AG04450 (cell line): ENCODE data around the gene DCPS. TPM values are rescaled to one million over a fixed set of nuclear protein-coding genes. Genes with fewer than 3 reads are reported as not detected.
"Not testable (repeated sequence)": the region's sequence is repeated elsewhere in the genome, so short reads cannot be mapped to it uniquely, and the experiment has no call there.

Source experiments
- CTCF ChIA-PET: fragments of 300-600, 350-600 bp; formaldehyde crosslinking; extraction: SDS; loops from one replicate; lab custom pipeline; 2022; ENCODE audit warnings: antibody characterized with exemption, inconsistent platforms; lab: Charles Lee
- POLR2A ChIA-PET: fragments of 350-600 bp; formaldehyde crosslinking; extraction: SDS; loops from one replicate; lab custom pipeline; 2021; ENCODE audit warnings: antibody characterized with exemption, inconsistent platforms; lab: Yijun Ruan, JAX
- DNase-seq: peaks from one replicate; pipeline ENCODE4 v3.0.0-alpha.2; 2011; ENCODE audit warnings: low read depth, low spot score
- H3K27ac ChIP-seq: one replicate; pipeline ENCODE4 v1.5.1; 2012; ENCODE audit warnings: low read depth, low read length, control low read depth
- H3K27me3 ChIP-seq: one replicate; pipeline ENCODE4 v1.6.0; 2012; ENCODE audit warnings: low read length; ENCODE audit not compliant: control insufficient read depth, insufficient read depth
- H3K4me3 ChIP-seq: 2 replicates; pipeline ENCODE4 v1.5.1; 2011; ENCODE audit warnings: mild to moderate bottlenecking, low read depth, low read length, control low read depth
- H3K9me3 ChIP-seq: 2 replicates; pipeline ENCODE4 v1.5.1; 2012; ENCODE audit warnings: low read length; ENCODE audit not compliant: control insufficient read depth, insufficient read depth
- polyA plus RNA-seq: library from polyadenylated mRNA; depleted of rRNA; stranded (reverse); fragments of >200 nt; gene quantifications from 2 replicates; pipeline ENCODE4 v1.2.3, GENCODE V29; 2011
- TF ChIP-seq, protein P1 (sequence below): IDR thresholded peaks from 2 replicates; pipeline ENCODE4 v1.5.1; 2011; ENCODE audit warnings: low read depth, low read length, control low read depth, inconsistent platforms

DCPS gene
- polyA plus RNA-seq, 1 experiment, result 20.4 TPM

DNA sequence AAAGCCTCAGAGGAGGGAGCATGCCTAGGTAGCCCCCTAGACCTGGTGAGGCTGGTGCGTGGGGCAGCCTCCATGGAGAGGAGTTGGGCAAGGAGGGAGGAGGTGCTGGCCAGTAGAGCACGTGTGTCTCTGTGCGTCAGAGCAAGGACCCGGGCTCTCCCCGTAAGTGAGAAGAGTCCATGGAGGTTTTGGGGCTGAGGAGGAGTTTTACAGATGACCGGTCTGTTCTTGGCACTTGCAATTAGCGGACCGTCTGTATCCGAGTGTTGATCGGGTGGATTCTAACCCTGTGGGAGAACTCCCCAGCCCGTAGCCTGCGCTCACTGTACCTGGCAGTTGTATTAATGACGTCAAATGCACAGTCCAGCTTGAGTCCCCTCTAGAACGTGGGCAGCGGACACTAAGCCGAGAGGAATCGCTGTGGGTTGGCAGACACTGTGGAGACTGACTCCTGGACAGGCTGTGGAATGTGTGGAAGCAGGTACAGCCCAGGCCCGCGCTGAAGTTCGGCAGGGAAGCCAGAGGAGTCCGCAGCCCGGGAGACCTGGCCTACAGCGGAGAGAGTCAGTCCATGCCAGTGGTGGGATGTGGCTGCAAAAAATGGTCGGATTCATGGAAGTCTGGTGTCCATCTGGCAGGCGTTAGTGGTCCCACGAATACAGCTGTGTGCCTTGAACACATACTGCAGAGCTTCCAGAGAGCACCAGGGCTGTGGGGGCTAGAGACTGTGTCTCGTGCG, 70.9 kb downstream of the DCPS start:
- H3K27ac ChIP-seq, H3K27me3 ChIP-seq, H3K9me3 ChIP-seq, CTCF ChIA-PET, H3K4me3 ChIP-seq, DNase-seq: not testable (repeated sequence)
- POLR2A ChIA-PET, result interaction anchor here (0.6 kb wide), 1 partner anchor 20 kb away, joined by 3 read pairs; no protein-coding TSS in a partner anchor

DNA sequence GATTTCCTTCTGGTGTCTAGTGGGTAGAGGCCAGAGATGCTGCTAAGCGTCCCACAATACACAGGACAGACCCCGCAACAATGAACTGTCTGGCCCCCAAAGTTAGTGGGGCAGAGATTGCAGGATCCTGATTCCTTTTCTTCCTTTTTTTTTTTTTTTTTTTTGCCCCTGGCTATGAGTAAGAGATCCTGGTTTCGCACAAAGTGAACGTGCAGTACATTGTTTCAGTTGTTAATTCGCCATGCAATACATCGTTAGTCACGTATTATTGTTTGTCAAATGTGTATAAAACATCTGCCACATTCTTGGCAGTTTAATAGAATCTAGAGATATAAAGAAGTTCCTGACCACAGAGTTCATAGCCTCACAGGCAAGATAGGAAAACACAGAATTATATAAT, 71.9 kb downstream of the DCPS start:
- Histone ChIP-seq H3K27me3 (no peaks in the 10 kb centered on the region), H3K9me3 (no peaks in the 10 kb centered on the region), H3K27ac (no peak overlapping the region), H3K4me3 (no peak overlapping the region)
- ChIA-PET CTCF (no interaction called here), POLR2A (no interaction called here)
- TF ChIP-seq, protein P1, sequence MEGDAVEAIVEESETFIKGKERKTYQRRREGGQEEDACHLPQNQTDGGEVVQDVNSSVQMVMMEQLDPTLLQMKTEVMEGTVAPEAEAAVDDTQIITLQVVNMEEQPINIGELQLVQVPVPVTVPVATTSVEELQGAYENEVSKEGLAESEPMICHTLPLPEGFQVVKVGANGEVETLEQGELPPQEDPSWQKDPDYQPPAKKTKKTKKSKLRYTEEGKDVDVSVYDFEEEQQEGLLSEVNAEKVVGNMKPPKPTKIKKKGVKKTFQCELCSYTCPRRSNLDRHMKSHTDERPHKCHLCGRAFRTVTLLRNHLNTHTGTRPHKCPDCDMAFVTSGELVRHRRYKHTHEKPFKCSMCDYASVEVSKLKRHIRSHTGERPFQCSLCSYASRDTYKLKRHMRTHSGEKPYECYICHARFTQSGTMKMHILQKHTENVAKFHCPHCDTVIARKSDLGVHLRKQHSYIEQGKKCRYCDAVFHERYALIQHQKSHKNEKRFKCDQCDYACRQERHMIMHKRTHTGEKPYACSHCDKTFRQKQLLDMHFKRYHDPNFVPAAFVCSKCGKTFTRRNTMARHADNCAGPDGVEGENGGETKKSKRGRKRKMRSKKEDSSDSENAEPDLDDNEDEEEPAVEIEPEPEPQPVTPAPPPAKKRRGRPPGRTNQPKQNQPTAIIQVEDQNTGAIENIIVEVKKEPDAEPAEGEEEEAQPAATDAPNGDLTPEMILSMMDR, result no peak
- DNase-seq, result no peak

DNA sequence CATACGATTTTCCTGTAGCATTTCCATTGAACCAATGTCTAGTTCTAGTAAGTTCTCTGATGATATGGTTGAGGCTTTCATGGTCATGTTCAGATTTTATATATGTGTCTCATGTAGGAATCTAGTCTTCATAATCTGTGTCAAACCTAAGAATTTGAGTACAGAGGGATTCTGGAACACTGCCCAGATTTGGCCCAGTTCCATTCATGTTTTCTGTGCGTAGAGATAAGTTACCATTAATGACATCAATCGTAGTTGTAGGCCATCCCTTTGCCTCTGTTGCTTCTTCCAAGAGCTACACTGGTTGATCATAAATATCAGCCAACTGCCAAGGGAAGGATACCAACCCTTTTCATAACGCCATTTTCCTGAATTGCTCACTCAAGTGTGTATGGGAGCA, 74.9 kb downstream of the DCPS start:
- no peak overlapping the region for H3K27ac ChIP-seq
- ChIA-PET CTCF (interaction anchor here (1.4 kb wide), 1 partner anchor 102 kb away, joined by 3 read pairs; no protein-coding TSS in a partner anchor), POLR2A (no interaction called here)
- DNase-seq, result no peak
- TF ChIP-seq, protein P1, result no peak
- no peaks in the 10 kb centered on the region for H3K27me3 ChIP-seq
- no peak overlapping the region for H3K4me3 ChIP-seq
- no peaks in the 10 kb centered on the region for H3K9me3 ChIP-seq

DNA sequence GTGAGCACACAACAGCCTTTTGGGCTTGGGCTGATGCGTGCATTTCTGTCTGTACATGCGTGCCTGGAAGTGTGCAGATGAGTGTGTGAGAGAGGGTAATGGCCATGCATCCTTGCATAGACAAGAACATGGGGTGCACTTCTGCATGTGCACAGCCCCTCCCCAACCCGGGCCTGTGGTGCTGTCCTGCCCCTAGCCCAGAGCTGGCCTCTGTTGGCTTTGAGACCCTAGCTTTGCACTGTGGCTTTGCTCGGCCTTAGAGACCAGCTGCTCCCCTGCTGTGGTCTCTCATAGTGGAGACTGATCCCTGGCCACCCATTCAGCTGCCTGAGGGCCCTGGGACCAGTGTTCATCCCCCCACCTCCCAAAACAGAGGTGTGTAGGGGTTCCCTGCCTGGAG, 77.0 kb downstream of the DCPS start:
- POLR2A ChIA-PET, result no interaction called here
- Histone ChIP-seq H3K9me3 (no peaks in the 10 kb centered on the region), H3K27me3 (no peaks in the 10 kb centered on the region), H3K4me3 (no peak overlapping the region), H3K27ac (no peak overlapping the region)
- TF ChIP-seq, protein P1, result no peak
- DNase-seq, result no peak
- CTCF ChIA-PET, result no interaction called here

DNA sequence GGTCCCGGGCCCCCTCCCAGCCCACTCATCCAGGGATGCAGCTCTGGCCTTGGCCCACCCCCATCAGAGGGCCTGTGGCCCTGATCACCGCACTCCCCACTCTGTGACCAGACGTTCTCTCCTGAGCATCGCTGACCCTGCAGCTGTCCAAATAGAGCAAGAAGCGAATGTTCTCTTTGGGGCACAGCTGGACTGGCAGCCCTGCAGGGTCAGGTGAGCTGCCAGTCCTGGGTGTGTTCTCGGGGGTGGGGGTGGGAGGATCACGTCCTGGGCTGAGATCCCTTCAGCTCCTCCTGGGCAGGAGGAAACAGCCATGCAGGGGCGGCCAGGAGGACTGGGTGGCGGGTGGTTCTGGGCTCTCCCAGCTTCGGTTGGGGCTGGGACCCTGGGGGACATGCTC, 78.1 kb downstream of the DCPS start:
- POLR2A ChIA-PET, CTCF ChIA-PET: not testable (repeated sequence)

DNA sequence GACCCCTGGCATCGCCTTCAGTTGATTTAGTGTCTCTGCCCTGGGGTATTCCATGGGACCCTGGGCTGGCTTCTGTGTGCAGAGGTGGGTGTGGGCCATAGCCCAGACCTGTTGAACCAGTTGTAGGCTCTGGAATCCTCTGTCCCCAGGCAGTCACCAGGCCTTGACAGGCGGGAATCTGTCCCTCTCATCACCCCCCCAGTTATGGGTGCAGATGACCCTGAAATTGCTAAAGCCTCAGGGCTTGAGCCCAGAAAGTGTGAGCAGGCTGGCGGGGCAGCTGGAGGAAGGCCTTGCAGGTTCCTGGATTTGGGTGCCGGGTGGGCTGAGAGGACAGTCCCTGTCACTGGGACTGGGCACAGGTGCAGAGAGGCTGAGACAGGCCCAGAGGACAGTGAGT, 78.8 kb downstream of the DCPS start:
- DNase-seq, H3K27ac ChIP-seq, H3K9me3 ChIP-seq, H3K27me3 ChIP-seq, H3K4me3 ChIP-seq, CTCF ChIA-PET, POLR2A ChIA-PET: not testable (repeated sequence)

More for the DNA sequence above, 78.1 kb downstream of the DCPS start:
- H3K27ac ChIP-seq, H3K27me3 ChIP-seq, H3K9me3 ChIP-seq, DNase-seq, H3K4me3 ChIP-seq: not testable (repeated sequence)
